Activated CD4-positive, alpha-beta T cell treated with anti-CD3 and anti-CD28 coated beads, Interleukin-2, amount 10 ng/mL, durations not matched to agents 24 days and 14 days (primary cell): ENCODE results near the gene DOCK3. TPM values are rescaled to one million over a fixed set of nuclear protein-coding genes. Genes with fewer than 3 reads are reported as not detected.

Experiments used
- DNase-seq: peaks from one replicate; pipeline ENCODE4 v3.0.0; 2022
- H3K27ac Mint-ChIP-seq: one replicate; pipeline ENCODE4 v1.8.0; 2022; ENCODE audit warnings: mild to moderate bottlenecking, mixed read lengths
- H3K27me3 Mint-ChIP-seq: one replicate; pipeline ENCODE4 v1.8.0; 2022; ENCODE audit warnings: mixed read lengths
- H3K36me3 Mint-ChIP-seq: one replicate; pipeline ENCODE4 v1.8.0; 2022; ENCODE audit warnings: low read depth, mild to moderate bottlenecking, mixed read lengths
- H3K4me1 Mint-ChIP-seq: one replicate; pipeline ENCODE4 v1.8.0; 2021; ENCODE audit warnings: mixed read lengths
- H3K4me3 Mint-ChIP-seq: one replicate; pipeline ENCODE4 v1.8.0; 2022; ENCODE audit warnings: mild to moderate bottlenecking, moderate library complexity, mixed read lengths
- H3K9me3 Mint-ChIP-seq: one replicate; pipeline ENCODE4 v1.8.0; 2021; ENCODE audit warnings: mixed read lengths
- intact Hi-C: fragments of 100-400 bp; cut with micrococcal nuclease; formaldehyde crosslinking; loops from one replicate; pipeline ENCODE4 v1.15.1; 2023
- total RNA-seq: library from RNA; stranded (reverse); gene quantifications from 2 replicates; pipeline ENCODE4 v1.2.3, GENCODE V29; 2022

The DOCK3 gene
- total RNA-seq, 1 donor from 2014 or later = 1.8 TPM

- H3K4me1 Mint-ChIP-seq = peaks cover 57% of the 10 kb centered on the region
- no peak for DNase-seq
- intact Hi-C loops = loop anchor here (1.0 to 2.0 kb wide), 2 partner anchors 109 to 280 kb away; partner anchors contain the start of gene TEX264
- peak overlapping the region; percentile 72 for H3K27ac Mint-ChIP-seq
- H3K9me3 Mint-ChIP-seq = no peaks in the 10 kb centered on the region
- peak overlapping the region; percentile 72 for H3K4me3 Mint-ChIP-seq
- H3K27me3 Mint-ChIP-seq = no peaks in the 10 kb centered on the region
- peaks cover 62% of the 10 kb centered on the region for H3K36me3 Mint-ChIP-seq
Measured at GRCh38 chr3:51390246-51391074, 715.7 kb downstream of the DOCK3 start.

DNA sequence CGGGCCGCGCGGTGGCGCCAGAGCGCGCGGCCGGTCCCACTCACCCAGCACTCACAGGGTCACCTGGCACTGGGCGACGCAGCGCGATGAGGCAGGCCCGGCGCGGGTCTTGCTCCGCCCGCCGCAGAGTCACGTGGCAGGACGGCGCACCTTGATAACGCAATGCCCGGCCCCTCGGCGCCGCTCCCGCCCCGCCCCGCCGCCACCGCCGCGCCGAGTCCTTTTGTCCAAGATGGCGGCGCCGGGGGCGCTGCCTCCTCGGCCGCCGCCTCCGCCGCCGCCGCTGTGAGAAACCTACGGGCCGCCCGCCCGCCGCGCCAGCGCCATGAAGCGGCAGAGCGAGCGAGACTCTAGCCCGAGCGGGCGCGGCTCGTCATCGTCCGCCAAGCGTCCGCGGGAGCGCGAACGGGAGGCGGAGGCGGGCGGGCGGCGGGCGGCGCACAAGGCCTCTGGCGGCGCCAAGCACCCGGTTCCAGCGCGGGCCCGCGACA is 716.4 kb downstream of the DOCK3 start, which contains the start of gene RBM15B:
TSS of gene RBM15B (plus strand) at position 211 of the 491 bp plus-strand sequence. CDS start at position 326, 115 bp downstream.
- Mint-ChIP-seq H3K4me3 (peak within 1 kb of the TSS; percentile 88), H3K4me1 (peaks cover 55% of the 10 kb centered on the region), H3K9me3 (no peaks in the 10 kb centered on the region), H3K27ac (peak within 1 kb of the TSS; percentile 88), H3K27me3 (no peaks in the 10 kb centered on the region), H3K36me3 (peaks cover 57% of the 10 kb centered on the region)
- DNase-seq = peak; percentile 99
- intact Hi-C loops = loop anchor here (1.0 to 2.0 kb wide), 2 partner anchors 108 to 280 kb away; partner anchors contain the start of gene TEX264

DNA sequence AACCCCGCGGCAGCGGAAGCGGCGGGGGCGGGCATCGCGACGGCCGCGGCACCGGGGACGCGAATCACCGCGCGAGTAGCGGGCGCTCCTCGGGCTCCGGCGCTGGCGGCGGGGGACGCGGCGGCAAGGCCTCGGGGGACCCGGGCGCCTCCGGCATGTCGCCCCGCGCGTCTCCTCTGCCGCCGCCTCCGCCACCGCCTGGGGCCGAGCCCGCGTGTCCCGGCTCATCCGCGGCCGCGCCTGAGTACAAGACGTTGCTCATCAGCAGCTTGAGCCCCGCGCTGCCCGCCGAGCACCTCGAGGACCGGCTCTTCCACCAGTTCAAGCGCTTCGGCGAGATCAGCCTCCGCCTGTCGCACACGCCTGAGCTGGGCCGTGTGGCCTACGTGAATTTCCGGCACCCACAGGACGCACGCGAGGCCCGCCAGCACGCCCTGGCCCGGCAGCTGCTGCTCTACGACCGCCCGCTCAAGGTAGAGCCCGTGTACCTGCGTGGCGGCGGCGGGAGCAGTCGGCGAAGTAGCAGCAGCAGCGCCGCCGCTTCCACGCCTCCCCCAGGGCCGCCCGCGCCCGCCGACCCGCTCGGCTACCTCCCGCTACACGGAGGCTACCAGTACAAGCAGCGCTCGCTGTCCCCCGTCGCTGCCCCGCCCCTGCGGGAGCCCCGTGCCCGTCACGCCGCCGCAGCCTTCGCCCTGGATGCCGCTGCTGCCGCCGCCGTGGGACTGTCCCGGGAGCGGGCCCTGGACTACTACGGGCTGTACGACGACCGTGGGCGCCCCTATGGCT is 717.0 kb downstream of the DOCK3 start:
- H3K36me3 Mint-ChIP-seq = peaks cover 57% of the 10 kb centered on the region
- peaks cover 53% of the 10 kb centered on the region for H3K4me1 Mint-ChIP-seq
- no peaks in the 10 kb centered on the region for H3K27me3 Mint-ChIP-seq
- intact Hi-C loops = loop anchor here (1.0 to 2.0 kb wide), 2 partner anchors 108 to 279 kb away; partner anchors contain the start of gene TEX264
- no peaks in the 10 kb centered on the region for H3K9me3 Mint-ChIP-seq
- peak overlapping the region; percentile 88 for H3K27ac Mint-ChIP-seq
- H3K4me3 Mint-ChIP-seq = peak overlapping the region; percentile 88
- DNase-seq = peak; percentile 85

DNA sequence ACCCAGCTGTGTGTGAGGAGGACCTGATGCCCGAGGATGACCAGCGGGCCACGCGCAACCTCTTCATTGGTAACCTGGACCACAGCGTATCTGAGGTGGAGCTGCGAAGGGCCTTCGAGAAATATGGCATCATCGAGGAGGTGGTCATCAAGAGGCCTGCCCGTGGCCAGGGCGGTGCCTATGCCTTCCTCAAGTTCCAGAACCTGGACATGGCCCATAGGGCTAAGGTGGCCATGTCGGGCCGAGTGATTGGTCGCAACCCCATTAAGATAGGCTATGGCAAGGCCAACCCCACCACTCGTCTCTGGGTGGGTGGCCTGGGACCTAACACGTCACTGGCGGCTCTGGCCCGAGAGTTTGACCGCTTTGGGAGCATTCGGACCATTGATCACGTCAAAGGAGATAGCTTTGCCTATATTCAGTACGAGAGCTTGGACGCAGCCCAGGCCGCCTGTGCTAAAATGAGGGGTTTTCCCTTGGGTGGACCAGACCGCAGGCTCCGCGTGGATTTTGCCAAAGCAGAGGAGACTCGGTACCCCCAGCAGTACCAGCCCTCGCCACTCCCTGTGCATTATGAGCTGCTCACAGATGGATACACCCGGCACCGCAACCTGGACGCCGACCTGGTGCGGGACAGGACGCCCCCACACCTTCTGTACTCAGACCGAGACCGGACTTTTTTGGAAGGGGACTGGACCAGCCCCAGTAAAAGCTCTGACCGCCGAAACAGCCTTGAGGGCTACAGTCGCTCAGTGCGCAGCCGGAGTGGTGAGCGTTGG is 717.8 kb downstream of the DOCK3 start:
- no peak for DNase-seq
- H3K36me3 Mint-ChIP-seq = peaks cover 56% of the 10 kb centered on the region
- H3K27ac Mint-ChIP-seq = peak overlapping the region; percentile 70
- peak overlapping the region; percentile 88 for H3K4me3 Mint-ChIP-seq
- no peaks in the 10 kb centered on the region for H3K9me3 Mint-ChIP-seq
- intact Hi-C loops = no loop called here
- peaks cover 51% of the 10 kb centered on the region for H3K4me1 Mint-ChIP-seq
- no peaks in the 10 kb centered on the region for H3K27me3 Mint-ChIP-seq

DNA sequence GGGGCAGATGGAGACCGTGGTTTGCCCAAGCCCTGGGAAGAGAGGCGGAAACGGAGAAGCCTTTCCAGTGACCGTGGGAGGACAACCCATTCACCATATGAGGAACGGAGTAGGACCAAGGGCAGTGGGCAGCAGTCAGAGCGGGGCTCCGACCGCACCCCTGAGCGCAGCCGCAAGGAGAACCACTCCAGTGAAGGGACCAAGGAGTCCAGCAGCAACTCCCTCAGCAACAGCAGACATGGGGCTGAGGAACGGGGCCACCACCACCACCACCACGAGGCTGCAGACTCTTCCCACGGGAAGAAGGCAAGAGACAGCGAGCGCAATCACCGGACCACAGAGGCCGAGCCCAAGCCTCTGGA is 718.4 kb downstream of the DOCK3 start:
- H3K4me3 Mint-ChIP-seq = peak overlapping the region; percentile 88
- H3K9me3 Mint-ChIP-seq = no peaks in the 10 kb centered on the region
- H3K36me3 Mint-ChIP-seq = peaks cover 54% of the 10 kb centered on the region
- intact Hi-C loops = no loop called here
- H3K4me1 Mint-ChIP-seq = peaks cover 47% of the 10 kb centered on the region
- DNase-seq = no peak
- H3K27me3 Mint-ChIP-seq = no peaks in the 10 kb centered on the region
- peak overlapping the region; percentile 51 for H3K27ac Mint-ChIP-seq

DNA sequence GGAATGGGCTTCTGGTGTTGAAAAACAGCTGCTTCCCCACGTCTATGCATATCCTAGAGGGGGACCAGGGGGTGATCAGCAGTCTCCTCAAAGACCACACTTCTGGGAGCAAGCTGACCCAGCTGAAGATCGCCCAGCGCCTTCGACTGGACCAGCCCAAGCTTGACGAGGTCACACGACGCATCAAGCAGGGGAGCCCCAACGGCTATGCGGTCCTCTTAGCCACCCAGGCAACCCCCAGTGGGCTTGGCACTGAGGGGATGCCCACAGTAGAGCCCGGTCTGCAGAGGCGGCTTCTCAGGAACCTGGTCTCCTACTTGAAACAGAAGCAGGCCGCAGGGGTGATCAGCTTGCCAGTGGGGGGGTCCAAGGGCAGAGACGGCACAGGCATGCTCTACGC is 718.8 kb downstream of the DOCK3 start:
- Mint-ChIP-seq H3K4me1 (peaks cover 44% of the 10 kb centered on the region), H3K27me3 (no peaks in the 10 kb centered on the region), H3K9me3 (no peaks in the 10 kb centered on the region), H3K4me3 (no peak overlapping the region), H3K27ac (no peak overlapping the region), H3K36me3 (peaks cover 52% of the 10 kb centered on the region)
- intact Hi-C loops = no loop called here
- no peak for DNase-seq

DNA sequence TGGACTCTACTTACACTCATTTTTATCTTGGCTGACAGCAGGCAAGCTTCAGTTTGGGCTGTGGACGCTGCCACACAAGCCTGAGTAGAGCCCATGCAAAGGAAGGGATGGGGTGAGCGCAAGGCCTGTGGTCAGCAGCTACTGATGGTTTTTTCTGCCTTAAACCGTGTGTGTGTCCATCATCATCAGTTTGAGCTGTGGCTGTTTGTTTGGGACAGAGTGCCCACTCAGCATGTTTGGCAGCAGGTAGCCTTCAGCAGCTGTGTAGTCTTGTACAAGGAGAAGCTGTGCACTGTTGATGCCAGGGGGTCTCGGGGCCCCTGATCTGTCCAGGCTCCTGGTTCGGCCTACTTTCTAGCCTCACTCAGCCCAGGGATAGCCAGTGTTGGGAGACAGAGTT is 719.8 kb downstream of the DOCK3 start:
- Mint-ChIP-seq H3K27me3 (no peaks in the 10 kb centered on the region), H3K36me3 (peaks cover 46% of the 10 kb centered on the region), H3K27ac (peak overlapping the region; percentile 69), H3K4me1 (peaks cover 39% of the 10 kb centered on the region), H3K9me3 (no peaks in the 10 kb centered on the region), H3K4me3 (peak overlapping the region; percentile 67)
- intact Hi-C loops = no loop called here
- no peak for DNase-seq

GRCh38 chr3:51395493-51396213 is 720.9 kb downstream of the DOCK3 start:
- DNase-seq = no peak
- Mint-ChIP-seq H3K4me3 (no peak overlapping the region), H3K4me1 (peaks cover 31% of the 10 kb centered on the region), H3K27me3 (no peaks in the 10 kb centered on the region), H3K36me3 (peaks cover 50% of the 10 kb centered on the region), H3K9me3 (no peaks in the 10 kb centered on the region), H3K27ac (no peak overlapping the region)
- intact Hi-C loops = no loop called here

DNA sequence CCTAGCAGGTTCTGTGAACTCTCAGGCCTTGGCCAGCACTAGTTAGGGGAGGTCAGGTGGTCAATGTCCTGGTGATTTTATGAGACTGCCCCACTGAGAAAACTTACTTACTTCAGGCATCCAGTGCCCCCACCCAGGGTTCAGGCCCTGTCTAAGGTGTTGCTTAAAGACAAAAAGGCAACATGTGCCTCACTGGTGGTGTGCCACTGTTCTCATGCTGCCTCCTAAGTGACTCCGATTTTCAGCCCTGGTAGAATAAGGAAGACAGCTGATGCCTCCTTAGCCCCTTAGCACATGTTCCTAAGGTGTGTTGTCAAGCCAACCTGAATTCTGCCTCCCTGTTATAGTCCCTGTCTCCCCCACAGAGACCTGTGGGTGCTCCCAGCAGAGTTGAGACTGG is 721.7 kb downstream of the DOCK3 start:
- Mint-ChIP-seq H3K27me3 (no peaks in the 10 kb centered on the region), H3K9me3 (no peaks in the 10 kb centered on the region), H3K4me3 (no peak overlapping the region), H3K27ac (peak overlapping the region; percentile 29), H3K36me3 (peaks cover 54% of the 10 kb centered on the region), H3K4me1 (peaks cover 29% of the 10 kb centered on the region)
- no peak for DNase-seq
- intact Hi-C loops = no loop called here

DNA sequence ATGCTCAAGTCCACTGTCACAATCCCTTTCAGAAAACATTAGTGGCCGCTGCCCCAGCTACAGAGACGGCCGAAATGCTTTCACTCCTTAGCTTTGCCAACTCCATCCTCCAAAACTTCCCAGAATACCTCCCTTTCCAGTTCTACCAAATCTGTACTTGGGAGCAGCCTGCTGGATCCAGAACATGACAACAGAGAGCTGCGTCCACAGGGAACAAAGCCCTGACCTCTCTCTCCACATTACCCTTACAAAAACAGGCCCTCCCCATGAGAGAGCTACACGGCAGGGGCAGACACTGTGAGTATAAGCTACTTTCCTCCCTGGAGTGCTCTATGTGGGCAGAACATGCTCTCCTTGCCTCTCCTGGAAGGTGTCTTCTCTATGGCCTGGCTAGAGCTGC is 722.7 kb downstream of the DOCK3 start:
- no peak overlapping the region for H3K27ac Mint-ChIP-seq
- peaks cover 57% of the 10 kb centered on the region for H3K36me3 Mint-ChIP-seq
- H3K27me3 Mint-ChIP-seq = no peaks in the 10 kb centered on the region
- intact Hi-C loops = no loop called here
- no peak overlapping the region for H3K4me3 Mint-ChIP-seq
- DNase-seq = no peak
- no peaks in the 10 kb centered on the region for H3K9me3 Mint-ChIP-seq
- H3K4me1 Mint-ChIP-seq = peaks cover 29% of the 10 kb centered on the region

DNA sequence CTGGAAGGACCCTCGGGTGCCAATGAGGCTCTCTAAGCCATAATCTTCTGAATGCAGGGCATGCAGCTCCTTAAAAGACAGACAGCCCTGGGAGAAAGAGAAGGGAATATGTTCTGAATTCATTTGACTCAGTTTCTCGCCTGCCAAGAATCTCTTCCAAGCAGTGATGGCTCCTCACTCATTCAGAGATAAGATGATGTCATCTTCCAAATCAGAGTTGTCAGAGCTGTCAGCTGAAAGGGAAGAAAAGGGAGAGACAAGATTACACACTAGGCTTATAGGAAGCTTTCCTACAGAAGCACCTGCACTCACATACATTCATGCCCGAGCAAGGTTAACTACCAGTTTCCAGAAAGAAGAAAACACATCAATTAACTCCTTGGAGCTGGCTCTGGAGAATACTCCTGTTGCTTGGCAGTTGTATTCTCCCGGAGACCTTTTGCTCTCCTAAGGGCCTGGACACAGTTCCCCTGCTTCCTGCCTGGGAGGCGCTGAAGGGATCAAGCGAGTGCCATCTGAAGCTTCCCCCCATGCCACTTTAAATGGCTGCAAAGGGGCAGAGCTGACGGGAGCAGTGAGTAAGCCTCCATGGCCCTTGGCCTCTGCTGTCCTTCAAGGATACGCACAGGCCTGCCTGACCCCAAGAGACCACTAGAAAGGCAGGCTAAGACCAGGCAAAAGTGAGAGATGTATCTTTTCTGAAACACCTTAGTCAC is 724.0 kb downstream of the DOCK3 start:
- DNase-seq = no peak
- peaks cover 30% of the 10 kb centered on the region for H3K4me1 Mint-ChIP-seq
- peak overlapping the region; percentile 39 for H3K27ac Mint-ChIP-seq
- no peaks in the 10 kb centered on the region for H3K27me3 Mint-ChIP-seq
- H3K4me3 Mint-ChIP-seq = no peak overlapping the region
- no peaks in the 10 kb centered on the region for H3K9me3 Mint-ChIP-seq
- peaks cover 55% of the 10 kb centered on the region for H3K36me3 Mint-ChIP-seq
- intact Hi-C loops = no loop called here

GRCh38 chr3:51400166-51400565 is 725.4 kb downstream of the DOCK3 start:
- Mint-ChIP-seq H3K27ac (no peak overlapping the region), H3K27me3 (no peaks in the 10 kb centered on the region), H3K4me3 (no peak overlapping the region), H3K4me1 (peaks cover 23% of the 10 kb centered on the region), H3K36me3 (peaks cover 45% of the 10 kb centered on the region), H3K9me3 (no peaks in the 10 kb centered on the region)
- intact Hi-C loops = no loop called here
- no peak for DNase-seq
